ENCODE data around the gene DYNC2I2.
"Not testable (repeated sequence)": the region's sequence is repeated elsewhere in the genome, so short reads cannot be mapped to it uniquely, and the experiment has no call there.

Gene DYNC2I2

GRCh38 chr9:128657796-128658195 is 1.1 kb upstream of the DYNC2I2 start:
- TF ChIP-seq, protein P1, sequence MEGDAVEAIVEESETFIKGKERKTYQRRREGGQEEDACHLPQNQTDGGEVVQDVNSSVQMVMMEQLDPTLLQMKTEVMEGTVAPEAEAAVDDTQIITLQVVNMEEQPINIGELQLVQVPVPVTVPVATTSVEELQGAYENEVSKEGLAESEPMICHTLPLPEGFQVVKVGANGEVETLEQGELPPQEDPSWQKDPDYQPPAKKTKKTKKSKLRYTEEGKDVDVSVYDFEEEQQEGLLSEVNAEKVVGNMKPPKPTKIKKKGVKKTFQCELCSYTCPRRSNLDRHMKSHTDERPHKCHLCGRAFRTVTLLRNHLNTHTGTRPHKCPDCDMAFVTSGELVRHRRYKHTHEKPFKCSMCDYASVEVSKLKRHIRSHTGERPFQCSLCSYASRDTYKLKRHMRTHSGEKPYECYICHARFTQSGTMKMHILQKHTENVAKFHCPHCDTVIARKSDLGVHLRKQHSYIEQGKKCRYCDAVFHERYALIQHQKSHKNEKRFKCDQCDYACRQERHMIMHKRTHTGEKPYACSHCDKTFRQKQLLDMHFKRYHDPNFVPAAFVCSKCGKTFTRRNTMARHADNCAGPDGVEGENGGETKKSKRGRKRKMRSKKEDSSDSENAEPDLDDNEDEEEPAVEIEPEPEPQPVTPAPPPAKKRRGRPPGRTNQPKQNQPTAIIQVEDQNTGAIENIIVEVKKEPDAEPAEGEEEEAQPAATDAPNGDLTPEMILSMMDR (IDR thresholded peaks at IDR 0.05; ENCODE audit: control insufficient read depth, extremely low read depth, insufficient read depth) = no peak
- H3K4me3 ChIP-seq (ENCODE audit: low read depth, low read length) = no peak overlapping the region
- DNase-seq (ENCODE audit: low read depth) = no peak

DNA sequence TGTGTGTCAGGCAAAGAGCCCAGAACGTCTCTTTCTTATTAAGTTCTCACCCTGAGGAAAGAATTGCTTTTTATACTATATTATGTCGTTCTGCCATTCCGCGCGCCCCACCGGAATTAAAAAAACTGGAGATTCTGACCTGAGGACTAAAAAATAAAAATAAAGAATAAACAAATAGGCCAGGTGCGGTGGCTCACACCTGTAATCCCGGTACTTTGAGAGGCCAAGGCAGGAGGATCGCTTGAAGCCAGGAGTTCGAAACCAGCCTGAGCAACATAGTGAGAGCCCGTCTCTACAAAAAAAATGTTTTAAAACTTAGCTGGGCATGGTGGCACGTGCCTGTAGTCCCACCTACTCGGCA is 677 bp upstream of the DYNC2I2 start:
- DNase-seq (ENCODE audit: low read depth) = no peak
- H3K4me3 ChIP-seq (ENCODE audit: low read depth, low read length) = peak overlapping the region; percentile 53
- TF ChIP-seq, protein P1 (IDR thresholded peaks at IDR 0.05; ENCODE audit: control insufficient read depth, extremely low read depth, insufficient read depth) = no peak

DNA sequence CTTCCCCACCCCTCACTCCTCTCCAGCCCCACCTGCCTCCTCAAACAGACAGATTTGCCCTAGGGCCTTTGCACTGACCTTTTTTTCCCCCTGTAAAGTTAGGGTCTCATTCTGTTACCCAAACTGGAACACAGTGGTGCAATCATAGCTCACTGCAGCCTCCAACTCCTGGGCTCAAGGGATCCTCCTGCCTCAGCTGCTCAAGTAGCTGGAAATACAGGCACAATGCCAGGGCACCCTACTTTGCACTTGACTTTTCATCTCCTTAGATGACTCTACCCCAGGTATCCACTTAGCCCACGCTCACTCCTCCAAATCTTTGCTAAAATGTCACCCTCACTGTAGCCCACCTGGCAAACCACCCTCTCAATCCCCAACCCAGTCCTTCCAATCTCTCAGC is 2.2 kb downstream of the DYNC2I2 start:
- no peak overlapping the region for H3K4me3 ChIP-seq (ENCODE audit: low read depth, low read length)
- no peak for DNase-seq (ENCODE audit: low read depth)
- TF ChIP-seq, protein P1 (IDR thresholded peaks at IDR 0.05; ENCODE audit: control insufficient read depth, extremely low read depth, insufficient read depth) = no peak

- H3K4me3 ChIP-seq (ENCODE audit: low read depth, low read length) = no peak overlapping the region
- DNase-seq (ENCODE audit: low read depth) = no peak
- TF ChIP-seq, protein P1 (IDR thresholded peaks at IDR 0.05; ENCODE audit: control insufficient read depth, extremely low read depth, insufficient read depth) = no peak
Measured at GRCh38 chr9:128653908-128654307, 2.7 kb downstream of the DYNC2I2 start.

DNA sequence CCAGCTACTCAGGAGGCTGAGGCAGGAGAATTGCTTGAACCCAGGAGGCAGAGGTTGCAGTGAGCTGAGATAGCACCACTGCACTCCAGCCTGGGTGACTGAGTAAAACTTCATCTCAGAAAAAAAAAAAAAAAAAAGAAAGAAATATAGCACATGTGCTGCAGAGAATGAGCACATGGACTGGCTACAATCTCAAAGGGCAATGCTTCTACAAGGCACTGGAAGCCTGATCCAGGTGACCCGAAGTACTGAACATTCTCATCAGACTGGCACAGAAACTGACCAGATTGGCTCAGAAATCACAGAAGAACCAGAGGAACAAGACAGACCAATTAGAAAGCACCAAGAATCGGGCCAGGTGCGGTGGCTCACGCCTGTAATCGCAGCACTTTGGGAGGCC is 4.8 kb downstream of the DYNC2I2 start:
- TF ChIP-seq, protein P1 (IDR thresholded peaks at IDR 0.05; ENCODE audit: control insufficient read depth, extremely low read depth, insufficient read depth) = no peak
- no peak overlapping the region for H3K4me3 ChIP-seq (ENCODE audit: low read depth, low read length)
- DNase-seq (ENCODE audit: low read depth) = no peak

DNA sequence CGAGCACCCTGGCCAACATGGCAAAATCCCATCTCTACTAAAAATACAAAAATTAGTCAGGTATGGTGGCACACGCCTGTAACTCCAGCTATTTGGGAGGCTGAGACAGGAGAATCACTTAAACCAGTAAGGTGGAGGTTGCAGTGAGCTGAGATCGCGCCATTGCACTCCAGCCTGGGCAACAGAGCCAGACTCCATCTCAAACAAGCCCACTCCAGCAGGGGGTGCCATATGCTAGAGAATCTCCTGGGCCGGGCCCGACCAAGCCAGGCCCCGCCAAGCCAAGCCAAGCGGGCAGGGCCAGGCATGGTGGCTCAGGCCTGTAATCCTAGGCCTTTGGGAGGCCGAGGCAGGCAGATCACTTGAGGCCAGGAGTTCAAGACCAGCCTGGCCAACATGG is 8.4 kb downstream of the DYNC2I2 start:
- H3K4me3 ChIP-seq (ENCODE audit: low read depth, low read length); DNase-seq (ENCODE audit: low read depth): not testable (repeated sequence)
- TF ChIP-seq, protein P1 (IDR thresholded peaks at IDR 0.05; ENCODE audit: control insufficient read depth, extremely low read depth, insufficient read depth) = peak; percentile 13; the same call in 1 of the 2 replicates

GRCh38 chr9:128643519-128644300 is 12.9 kb downstream of the DYNC2I2 start:
- TF ChIP-seq, protein P1 (IDR thresholded peaks at IDR 0.05; ENCODE audit: control insufficient read depth, extremely low read depth, insufficient read depth) = no peak
- no peak for DNase-seq (ENCODE audit: low read depth)
- no peak overlapping the region for H3K4me3 ChIP-seq (ENCODE audit: low read depth, low read length)
